Activated naive CD4-positive, alpha-beta T cell treated with anti-CD3 and anti-CD28 coated beads for 36 hours (primary cell): ENCODE measurements around the gene PROSER3. TPM values are rescaled to one million over a fixed set of nuclear protein-coding genes. Genes with fewer than 3 reads are reported as not detected.

Source experiments
- CTCF ChIA-PET: fragments of 350-600 bp; sonication (Branson Sonifier 250); formaldehyde crosslinking; loops from one replicate; lab custom pipeline; 2021; ENCODE audit warnings: antibody characterized with exemption; lab: Charles Lee
- DNase-seq: peaks from one replicate; pipeline ENCODE4 v3.0.0-alpha.2; 2020
- H3K27ac Mint-ChIP-seq: one replicate; pipeline ENCODE4 v1.8.0; 2021; ENCODE audit warnings: mild to moderate bottlenecking, mixed read lengths
- H3K27me3 Mint-ChIP-seq: one replicate; pipeline ENCODE4 v1.8.0; 2021; ENCODE audit warnings: low read depth, mixed read lengths
- H3K36me3 Mint-ChIP-seq: one replicate; pipeline ENCODE4 v1.8.0; 2021; ENCODE audit warnings: low read depth, mixed read lengths
- H3K4me1 Mint-ChIP-seq: one replicate; pipeline ENCODE4 v1.8.0; 2021; ENCODE audit warnings: low read depth, mixed read lengths
- H3K4me3 Mint-ChIP-seq: one replicate; pipeline ENCODE4 v1.8.0; 2021; ENCODE audit warnings: mild to moderate bottlenecking, moderate library complexity, mixed read lengths
- H3K9me3 Mint-ChIP-seq: one replicate; pipeline ENCODE4 v1.8.0; 2021; ENCODE audit warnings: mixed read lengths
- intact Hi-C: fragments of 100-400 bp; cut with micrococcal nuclease; formaldehyde crosslinking; loops from one replicate; pipeline ENCODE4 v1.15.1; 2023
- total RNA-seq, 2 experiments: library from RNA; stranded (reverse); gene quantifications; one replicate each; pipeline ENCODE4 v1.2.3, GENCODE V29; 2021

PROSER3 gene
- total RNA-seq, 2 experiments from 2014 or later = 45.3 to 47.4 TPM

DNA sequence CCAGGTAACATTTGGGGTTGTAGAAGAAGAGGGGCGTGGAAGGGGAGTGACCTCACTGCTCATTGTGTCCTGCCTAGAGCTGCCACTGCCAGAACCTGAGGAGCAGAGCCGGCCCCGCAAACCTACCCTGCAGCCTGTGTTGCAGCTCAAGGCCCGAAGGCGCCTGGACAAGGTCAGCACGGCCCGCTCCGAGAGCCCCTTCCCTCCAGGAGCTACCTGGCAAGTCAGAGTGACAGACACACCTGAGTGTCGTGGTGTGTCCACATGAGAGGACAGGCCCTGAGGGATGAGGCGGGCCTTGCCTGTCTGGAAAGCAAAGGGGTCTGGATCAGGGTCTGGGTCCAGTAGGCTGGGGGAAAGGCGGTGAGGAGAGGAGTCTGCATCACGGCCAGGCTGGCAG lies 33.4 kb upstream of the PROSER3 start:
- H3K4me1 Mint-ChIP-seq = peaks cover 10% of the 10 kb centered on the region
- peaks cover 57% of the 10 kb centered on the region for H3K36me3 Mint-ChIP-seq
- H3K4me3 Mint-ChIP-seq = no peak overlapping the region
- H3K27ac Mint-ChIP-seq = no peak overlapping the region
- DNase-seq = no peak
- no peaks in the 10 kb centered on the region for H3K9me3 Mint-ChIP-seq
- intact Hi-C loops = no loop called here
- H3K27me3 Mint-ChIP-seq = no peaks in the 10 kb centered on the region
- CTCF ChIA-PET = no interaction called here

- H3K4me1 Mint-ChIP-seq = peaks cover 6% of the 10 kb centered on the region
- no peak overlapping the region for H3K4me3 Mint-ChIP-seq
- no peaks in the 10 kb centered on the region for H3K9me3 Mint-ChIP-seq
- CTCF ChIA-PET = no interaction called here
- no peaks in the 10 kb centered on the region for H3K27me3 Mint-ChIP-seq
- no peak overlapping the region for H3K27ac Mint-ChIP-seq
- no peak for DNase-seq
- intact Hi-C loops = no loop called here
- H3K36me3 Mint-ChIP-seq = peaks cover 62% of the 10 kb centered on the region
Observed at GRCh38 chr19:35725216-35725861, 32.6 kb upstream of the PROSER3 start.

- Mint-ChIP-seq H3K9me3 (no peaks in the 10 kb centered on the region), H3K4me3 (no peak overlapping the region), H3K36me3 (peaks cover 57% of the 10 kb centered on the region), H3K4me1 (no peaks in the 10 kb centered on the region), H3K27ac (no peak overlapping the region), H3K27me3 (no peaks in the 10 kb centered on the region)
- CTCF ChIA-PET = interaction anchor here (0.7 kb wide), 1 partner anchor 566 kb away, joined by 3 read pairs; no protein-coding TSS in a partner anchor
- intact Hi-C loops = no loop called here
- DNase-seq = no peak
Observed at GRCh38 chr19:35727053-35727955, 30.7 kb upstream of the PROSER3 start.

- H3K27ac Mint-ChIP-seq = no peak overlapping the region
- CTCF ChIA-PET = no interaction called here
- intact Hi-C loops = no loop called here
- no peaks in the 10 kb centered on the region for H3K4me1 Mint-ChIP-seq
- no peaks in the 10 kb centered on the region for H3K9me3 Mint-ChIP-seq
- no peak overlapping the region for H3K4me3 Mint-ChIP-seq
- no peaks in the 10 kb centered on the region for H3K27me3 Mint-ChIP-seq
- peaks cover 56% of the 10 kb centered on the region for H3K36me3 Mint-ChIP-seq
- no peak for DNase-seq
Observed at GRCh38 chr19:35727956-35728706, 29.8 kb upstream of the PROSER3 start.

DNA sequence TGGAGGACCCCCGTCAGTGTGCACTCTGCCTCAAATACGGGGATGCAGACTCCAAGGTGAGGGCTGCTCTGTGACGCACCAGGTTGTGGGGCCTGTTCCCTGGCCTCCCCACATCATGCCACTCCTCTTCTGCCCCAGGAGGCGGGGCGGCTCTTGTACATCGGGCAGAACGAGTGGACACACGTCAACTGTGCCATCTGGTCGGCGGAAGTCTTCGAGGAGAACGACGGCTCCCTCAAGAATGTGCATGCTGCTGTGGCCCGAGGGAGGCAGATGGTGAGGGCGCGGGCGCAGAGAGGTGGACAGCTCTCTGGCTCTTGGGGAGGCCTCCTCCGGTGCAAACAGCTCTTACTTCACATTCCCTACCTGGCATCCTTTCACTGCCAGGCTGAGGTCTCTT lies 29.0 kb upstream of the PROSER3 start:
- CTCF ChIA-PET = interaction anchor here (1.5 kb wide), 1 partner anchor 11 kb away, joined by 3 read pairs; no protein-coding TSS in a partner anchor
- H3K27me3 Mint-ChIP-seq = no peaks in the 10 kb centered on the region
- no peak overlapping the region for H3K4me3 Mint-ChIP-seq
- H3K4me1 Mint-ChIP-seq = no peaks in the 10 kb centered on the region
- DNase-seq = no peak
- H3K36me3 Mint-ChIP-seq = peaks cover 54% of the 10 kb centered on the region
- H3K9me3 Mint-ChIP-seq = no peaks in the 10 kb centered on the region
- H3K27ac Mint-ChIP-seq = no peak overlapping the region
- intact Hi-C loops = no loop called here

DNA sequence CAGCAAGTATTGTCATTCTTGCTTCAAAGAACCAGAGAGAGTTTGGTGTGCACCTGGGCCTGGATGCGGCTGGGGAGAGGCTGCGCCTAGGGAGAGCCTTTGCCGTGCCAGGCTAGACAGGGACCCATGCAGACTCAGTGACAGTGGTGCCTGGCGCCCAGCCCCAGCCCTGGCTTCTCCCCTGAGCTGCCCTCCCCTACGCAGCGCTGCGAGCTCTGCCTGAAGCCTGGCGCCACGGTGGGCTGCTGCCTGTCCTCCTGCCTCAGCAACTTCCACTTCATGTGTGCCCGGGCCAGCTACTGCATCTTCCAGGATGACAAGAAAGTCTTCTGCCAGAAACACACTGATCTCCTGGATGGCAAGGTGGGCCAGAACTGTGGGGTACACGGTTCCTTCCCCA lies 28.2 kb upstream of the PROSER3 start:
- Mint-ChIP-seq H3K4me1 (peaks cover under 1% of the 10 kb centered on the region), H3K36me3 (peaks cover 56% of the 10 kb centered on the region), H3K9me3 (no peaks in the 10 kb centered on the region), H3K27me3 (no peaks in the 10 kb centered on the region), H3K4me3 (no peak overlapping the region), H3K27ac (no peak overlapping the region)
- intact Hi-C loops = no loop called here
- DNase-seq = no peak
- CTCF ChIA-PET = interaction anchor here (1.5 kb wide), 1 partner anchor 11 kb away, joined by 3 read pairs; no protein-coding TSS in a partner anchor

- peaks cover 2% of the 10 kb centered on the region for H3K4me1 Mint-ChIP-seq
- H3K4me3 Mint-ChIP-seq = no peak overlapping the region
- no peak for DNase-seq
- no peak overlapping the region for H3K27ac Mint-ChIP-seq
- H3K36me3 Mint-ChIP-seq = peaks cover 54% of the 10 kb centered on the region
- CTCF ChIA-PET = interaction anchor here (1.5 kb wide), 1 partner anchor 10 kb away, joined by 3 read pairs; no protein-coding TSS in a partner anchor
- intact Hi-C loops = no loop called here
- H3K9me3 Mint-ChIP-seq = no peaks in the 10 kb centered on the region
- H3K27me3 Mint-ChIP-seq = no peaks in the 10 kb centered on the region
Observed at GRCh38 chr19:35730326-35730725, 27.6 kb upstream of the PROSER3 start.

DNA sequence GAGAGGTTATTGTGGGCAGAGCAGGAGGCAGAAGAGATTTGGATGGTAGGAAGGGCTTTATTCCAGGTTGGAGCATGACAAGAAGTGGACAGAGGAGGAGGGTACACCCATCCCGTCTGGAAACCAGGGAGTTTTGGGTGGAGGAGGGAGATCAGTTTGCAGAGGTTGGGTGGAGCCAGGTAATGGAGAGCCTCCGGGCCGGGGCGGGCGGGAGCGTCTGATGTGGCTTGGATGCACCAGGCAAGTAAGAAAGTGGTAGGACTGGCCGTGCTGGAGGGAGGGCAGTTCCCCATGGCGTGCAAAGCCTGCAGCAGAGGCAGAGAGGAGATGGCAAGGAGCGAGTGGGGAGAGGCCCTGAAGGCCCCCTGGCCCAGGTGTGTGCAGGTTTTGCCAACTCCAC lies 26.6 kb upstream of the PROSER3 start:
- Mint-ChIP-seq H3K27ac (peak overlapping the region; percentile 30), H3K27me3 (no peaks in the 10 kb centered on the region), H3K4me1 (peaks cover 3% of the 10 kb centered on the region), H3K9me3 (no peaks in the 10 kb centered on the region), H3K4me3 (no peak overlapping the region), H3K36me3 (peaks cover 48% of the 10 kb centered on the region)
- DNase-seq = no peak
- CTCF ChIA-PET = interaction anchor here (1.2 kb wide), 1 partner anchor 9 kb away, joined by 4 read pairs; no protein-coding TSS in a partner anchor
- intact Hi-C loops = no loop called here

GRCh38 chr19:35731779-35732405 lies 26.1 kb upstream of the PROSER3 start:
- H3K27ac Mint-ChIP-seq = no peak overlapping the region
- intact Hi-C loops = no loop called here
- no peaks in the 10 kb centered on the region for H3K27me3 Mint-ChIP-seq
- DNase-seq = no peak
- H3K4me1 Mint-ChIP-seq = peaks cover 7% of the 10 kb centered on the region
- H3K36me3 Mint-ChIP-seq = peaks cover 47% of the 10 kb centered on the region
- no peaks in the 10 kb centered on the region for H3K9me3 Mint-ChIP-seq
- CTCF ChIA-PET = interaction anchor here (1.2 kb wide), 1 partner anchor 9 kb away, joined by 4 read pairs; no protein-coding TSS in a partner anchor
- H3K4me3 Mint-ChIP-seq = no peak overlapping the region

DNA sequence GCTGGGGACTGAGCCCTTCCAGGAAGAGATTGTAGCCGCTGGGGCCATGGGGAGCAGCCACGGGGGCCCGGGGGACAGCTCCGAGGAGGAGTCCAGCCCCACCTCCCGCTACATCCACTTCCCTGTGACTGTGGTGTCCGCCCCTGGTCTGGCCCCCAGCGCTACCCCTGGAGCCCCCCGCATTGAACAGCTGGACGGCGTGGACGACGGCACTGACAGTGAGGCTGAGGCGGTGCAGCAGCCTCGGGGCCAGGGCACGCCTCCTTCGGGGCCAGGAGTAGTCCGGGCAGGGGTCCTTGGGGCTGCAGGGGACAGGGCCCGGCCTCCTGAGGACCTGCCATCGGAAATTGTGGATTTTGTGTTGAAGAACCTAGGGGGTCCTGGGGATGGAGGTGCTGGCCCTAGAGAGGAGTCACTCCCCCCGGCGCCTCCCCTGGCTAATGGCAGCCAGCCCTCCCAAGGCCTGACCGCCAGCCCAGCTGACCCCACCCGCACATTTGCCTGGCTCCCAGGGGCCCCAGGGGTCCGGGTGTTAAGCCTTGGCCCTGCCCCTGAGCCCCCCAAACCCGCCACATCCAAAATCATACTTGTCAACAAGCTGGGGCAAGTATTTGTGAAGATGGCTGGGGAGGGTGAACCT lies 25.3 kb upstream of the PROSER3 start:
- intact Hi-C loops = no loop called here
- H3K27ac Mint-ChIP-seq = no peak overlapping the region
- no peaks in the 10 kb centered on the region for H3K9me3 Mint-ChIP-seq
- no peak overlapping the region for H3K4me3 Mint-ChIP-seq
- CTCF ChIA-PET = interaction anchor here (1.2 kb wide), 1 partner anchor 8 kb away, joined by 4 read pairs; no protein-coding TSS in a partner anchor
- no peak for DNase-seq
- peaks cover 10% of the 10 kb centered on the region for H3K4me1 Mint-ChIP-seq
- H3K27me3 Mint-ChIP-seq = no peaks in the 10 kb centered on the region
- peaks cover 49% of the 10 kb centered on the region for H3K36me3 Mint-ChIP-seq
